H9 (cell line): ENCODE results near the gene CHIT1. TPM values are rescaled to one million over a fixed set of nuclear protein-coding genes. Genes with fewer than 3 reads are reported as not detected.

Experiments
- DNase-seq: peaks from one replicate; pipeline ENCODE4 v3.0.0-alpha.2; 2017
- H2AFZ ChIP-seq: one replicate; pipeline ENCODE4 v1.6.1; 2013; ENCODE audit warnings: mild to moderate bottlenecking, low read length, control low read depth, moderate library complexity
- H2AK5ac ChIP-seq: 2 replicates; pipeline ENCODE4 v1.6.1; 2013; ENCODE audit warnings: low read length, control low read depth, mixed read lengths; ENCODE audit not compliant: insufficient read length
- H2BK120ac ChIP-seq: one replicate; pipeline ENCODE4 v1.6.1; 2013; ENCODE audit warnings: low read depth, mild to moderate bottlenecking, low read length, control low read depth, inconsistent platforms; ENCODE audit not compliant: poor library complexity, severe bottlenecking
- H2BK12ac ChIP-seq: 2 replicates; pipeline ENCODE4 v1.6.1; 2013; ENCODE audit warnings: low read length, control low read depth, mixed read lengths, low read depth; ENCODE audit not compliant: insufficient read length
- H2BK15ac ChIP-seq: 2 replicates; pipeline ENCODE4 v1.6.1; 2013; ENCODE audit warnings: low read depth, low read length, control low read depth
- H2BK20ac ChIP-seq: one replicate; pipeline ENCODE4 v1.6.1; 2013; ENCODE audit warnings: low read depth, mild to moderate bottlenecking, low read length, control low read depth, inconsistent platforms; ENCODE audit not compliant: poor library complexity, severe bottlenecking
- H2BK5ac ChIP-seq: 2 replicates; pipeline ENCODE4 v1.6.1; 2013; ENCODE audit warnings: low read length, control low read depth, mixed read lengths; ENCODE audit not compliant: insufficient read length
- H3K14ac ChIP-seq: 2 replicates; pipeline ENCODE4 v1.6.1; 2013; ENCODE audit warnings: low read length, control low read depth; ENCODE audit not compliant: insufficient read depth
- H3K18ac ChIP-seq: 2 replicates; pipeline ENCODE4 v1.6.1; 2013; ENCODE audit warnings: low read depth, mild to moderate bottlenecking, mixed read lengths, low read length, control low read depth; ENCODE audit not compliant: insufficient read length
- H3K23ac ChIP-seq: 2 replicates; pipeline ENCODE4 v1.6.1; 2013; ENCODE audit warnings: low read length, control low read depth, mixed read lengths, low read depth; ENCODE audit not compliant: insufficient read length
- H3K23me2 ChIP-seq: 2 replicates; pipeline ENCODE4 v1.6.1; 2013; ENCODE audit warnings: low read depth, mild to moderate bottlenecking, mixed read lengths, low read length, control low read depth; ENCODE audit not compliant: insufficient read length, poor library complexity, severe bottlenecking
- H3K27ac ChIP-seq: 2 replicates; pipeline ENCODE4 v1.5.1; 2013; ENCODE audit warnings: low read length, control low read depth, mixed read lengths, low read depth; ENCODE audit not compliant: insufficient read length
- H3K27me3 ChIP-seq: 2 replicates; pipeline ENCODE4 v1.6.1; 2013; ENCODE audit warnings: low read length, control low read depth, inconsistent platforms; ENCODE audit not compliant: insufficient read depth
- H3K4ac ChIP-seq: 2 replicates; pipeline ENCODE4 v1.6.1; 2013; ENCODE audit warnings: low read depth, mild to moderate bottlenecking, control low read depth, inconsistent platforms, low read length, moderate library complexity
- H3K4me1 ChIP-seq: 2 replicates; pipeline ENCODE4 v1.6.1; 2013; ENCODE audit warnings: low read length, control low read depth, inconsistent platforms; ENCODE audit not compliant: insufficient read depth
- H3K4me2 ChIP-seq: 2 replicates; pipeline ENCODE4 v1.6.1; 2013; ENCODE audit warnings: low read length, control low read depth, mixed read lengths; ENCODE audit not compliant: insufficient read length, insufficient read depth
- H3K56ac ChIP-seq: 2 replicates; pipeline ENCODE4 v1.6.1; 2013; ENCODE audit warnings: low read depth, mild to moderate bottlenecking, mixed read lengths, low read length, control low read depth; ENCODE audit not compliant: insufficient read length
- H3K79me1 ChIP-seq: 2 replicates; pipeline ENCODE4 v1.6.1; 2013; ENCODE audit warnings: low read depth, mild to moderate bottlenecking, moderate library complexity, low read length, control low read depth, inconsistent platforms; ENCODE audit not compliant: insufficient read depth, poor library complexity, severe bottlenecking
- H3K79me2 ChIP-seq: 2 replicates; pipeline ENCODE4 v1.6.1; 2013; ENCODE audit warnings: low read length, control low read depth, inconsistent platforms; ENCODE audit not compliant: insufficient read depth
- H3K9ac ChIP-seq: 2 replicates; pipeline ENCODE4 v1.6.1; 2013; ENCODE audit warnings: low read length, control low read depth, mixed read lengths; ENCODE audit not compliant: insufficient read length; ENCODE audit errors: extremely low read depth
- H3K9me3 ChIP-seq: one replicate; pipeline ENCODE4 v1.6.1; 2013; ENCODE audit warnings: low read depth, low read length, inconsistent platforms; ENCODE audit not compliant: control insufficient read depth
- H3T11ph ChIP-seq: one replicate; pipeline ENCODE4 v1.6.1; 2013; ENCODE audit warnings: mild to moderate bottlenecking, low read length, control low read depth, inconsistent platforms
- H4K20me1 ChIP-seq: one replicate; pipeline ENCODE4 v1.6.1; 2013; ENCODE audit not compliant: control insufficient read depth, insufficient read length, insufficient read depth
- H4K5ac ChIP-seq: 2 replicates; pipeline ENCODE4 v1.6.1; 2013; ENCODE audit warnings: low read depth, mild to moderate bottlenecking, mixed read lengths, low read length, control low read depth; ENCODE audit not compliant: insufficient read length
- H4K8ac ChIP-seq: replicated peaks from 2 replicates; pipeline ENCODE4 v1.6.1; 2013; ENCODE audit warnings: low read length, control low read depth, mixed read lengths, low read depth; ENCODE audit not compliant: insufficient read length
- H4K91ac ChIP-seq: 2 replicates; pipeline ENCODE4 v1.6.1; 2013; ENCODE audit warnings: low read depth, mild to moderate bottlenecking, moderate library complexity, mixed read lengths, low read length, control low read depth; ENCODE audit not compliant: insufficient read length
- H3K27ac Mint-ChIP-seq, 3 experiments: 2 replicates in 2 of 3; 3 replicates in 1 of 3; pipeline ENCODE4 v1.8.0; 2020 to 2021; ENCODE audit warnings: mixed read lengths in 3 of 3, mild to moderate bottlenecking in 1 of 3, moderate library complexity in 1 of 3
- H3K27me3 Mint-ChIP-seq: 2 replicates; pipeline ENCODE4 v1.8.0; 2021; ENCODE audit warnings: low read depth, mild to moderate bottlenecking, moderate library complexity, mixed read lengths
- H3K36me3 Mint-ChIP-seq, 3 experiments: 2 replicates in 2 of 3; 3 replicates in 1 of 3; pipeline ENCODE4 v1.8.0; 2020 to 2021; ENCODE audit warnings: low read depth in 3 of 3, mixed read lengths in 3 of 3; ENCODE audit not compliant: insufficient read depth in 1 of 3
- H3K4me1 Mint-ChIP-seq, 2 experiments: 2 replicates each; pipeline ENCODE4 v1.8.0; 2020; ENCODE audit warnings: mixed read lengths in 2 of 2
- H3K4me3 Mint-ChIP-seq, 2 experiments: 2 replicates in 1 of 2; 3 replicates in 1 of 2; pipeline ENCODE4 v1.8.0; 2020 to 2021; ENCODE audit warnings: mild to moderate bottlenecking in 2 of 2, mixed read lengths in 2 of 2, moderate library complexity in 1 of 2
- H3K9me3 Mint-ChIP-seq, 2 experiments: 2 replicates in 1 of 2; 3 replicates in 1 of 2; pipeline ENCODE4 v1.8.0; 2020; ENCODE audit warnings: mild to moderate bottlenecking in 2 of 2, mixed read lengths in 2 of 2, moderate library complexity in 1 of 2
- CTCF ChIP-seq: fragments of 200-600 bp; sonication (generic); conservative IDR thresholded peaks from 3 replicates; pipeline ENCODE4 v1.8.0; 2021; ENCODE audit warnings: antibody characterized with exemption, mild to moderate bottlenecking
- WGBS: extraction: QIAGEN DNeasy Blood & Tissue Kit; methylation state at CpG from one replicate; pipeline ENCODE4 v1.1.7; 2013; ENCODE audit warnings: missing lambda C conversion rate, low lambda C conversion rate, mixed read lengths; ENCODE audit not compliant: insufficient read length; ENCODE audit errors: extremely low coverage; 5-methylcytosine and 5-hydroxymethylcytosine counted together
- total RNA-seq: library from RNA; stranded (reverse); gene quantifications from 2 replicates; pipeline ENCODE4 v1.2.1, GENCODE V29; 2021

Gene CHIT1
- total RNA-seq, 1 experiment from 2014 or later: not detected

- H2AK5ac ChIP-seq: no peak overlapping the region
- H3K4me2 ChIP-seq: no peak overlapping the region
- no CpG with 5 or more reads among the region's 11 CpGs for WGBS
- H3K9me3 ChIP-seq: no peaks in the 10 kb centered on the region
- no peaks in the 10 kb centered on the region for H3K4me1 ChIP-seq
- no peak overlapping the region for H4K5ac ChIP-seq
- no peak overlapping the region for H3K27ac ChIP-seq
- no peak overlapping the region for H3T11ph ChIP-seq
- no peak overlapping the region for H3K4ac ChIP-seq
- no peak overlapping the region for H4K91ac ChIP-seq
- H2AFZ ChIP-seq: no peak overlapping the region
- H3K27me3 ChIP-seq: peaks cover 5% of the 10 kb centered on the region; the same call in 1 of the 2 replicates
- no peak overlapping the region for H4K8ac ChIP-seq
- no peaks in the 10 kb centered on the region for H3K79me2 ChIP-seq
- no peak overlapping the region for H3K23ac ChIP-seq
- H2BK5ac ChIP-seq: no peak overlapping the region
- H2BK15ac ChIP-seq: no peak overlapping the region
- H3K56ac ChIP-seq: no peak overlapping the region
- H3K9ac ChIP-seq: no peak overlapping the region
- Mint-ChIP-seq H3K4me1 (peaks cover 15 to 27% of the 10 kb centered on the region in 2 experiments), H3K27me3 (peaks cover 84% of the 10 kb centered on the region), H3K9me3 (no peaks in the 10 kb centered on the region; a peak in 1 of 5 replicates), H3K4me3 (no peak overlapping the region), H3K27ac (no peak overlapping the region), H3K36me3 (no peaks in the 10 kb centered on the region)
- no peak overlapping the region for H3K14ac ChIP-seq
- peaks cover 3% of the 10 kb centered on the region for H3K23me2 ChIP-seq
- no peaks in the 10 kb centered on the region for H3K79me1 ChIP-seq
- no peak overlapping the region for H2BK12ac ChIP-seq
- DNase-seq: no peak
- H4K20me1 ChIP-seq: no peaks in the 10 kb centered on the region
- H2BK120ac ChIP-seq: no peak overlapping the region
- H2BK20ac ChIP-seq: no peak overlapping the region
- TF ChIP-seq CTCF: no peak
- no peak overlapping the region for H3K18ac ChIP-seq
These were observed 46.3 kb upstream of the CHIT1 start for GRCh38 chr1:203275656-203276272.
